HG03469 (cell line): Measurements from ENCODE around the gene TCF7L2.
"Not testable (repeated sequence)": the region's sequence is repeated elsewhere in the genome, so short reads cannot be mapped to it uniquely, and the experiment has no call there.

Source experiments
- ATAC-seq: cut with Tn5 transposase; IDR thresholded peaks from one replicate; pipeline ENCODE4 v1.9.1; 2021; ENCODE audit warnings: mild to moderate bottlenecking, moderate library complexity, moderate number of reproducible peaks; ENCODE audit not compliant: unreplicated experiment

The TCF7L2 gene

GRCh38 chr10:113089551-113089950 is 139.5 kb downstream of the TCF7L2 start:
- no peak for ATAC-seq

GRCh38 chr10:113091920-113092319 is 141.9 kb downstream of the TCF7L2 start:
- no peak for ATAC-seq

- ATAC-seq: no peak
These were observed 143.4 kb downstream of the TCF7L2 start for GRCh38 chr10:113093188-113094113.

- ATAC-seq: peak; percentile 81
These were observed 144.1 kb downstream of the TCF7L2 start for GRCh38 chr10:113094114-113094486.

GRCh38 chr10:113095419-113096127 is 145.5 kb downstream of the TCF7L2 start:
- ATAC-seq: no peak

- no peak for ATAC-seq
These were observed 146.3 kb downstream of the TCF7L2 start for GRCh38 chr10:113096128-113096996.

- ATAC-seq: no peak
These were observed 147.0 kb downstream of the TCF7L2 start for GRCh38 chr10:113097036-113097435.

GRCh38 chr10:113099431-113100183 is 149.6 kb downstream of the TCF7L2 start:
- ATAC-seq: no peak

GRCh38 chr10:113100281-113100680 is 150.2 kb downstream of the TCF7L2 start:
- ATAC-seq: no peak

GRCh38 chr10:113103131-113103840 is 153.2 kb downstream of the TCF7L2 start:
- no peak for ATAC-seq

- no peak for ATAC-seq
These were observed 154.0 kb downstream of the TCF7L2 start for GRCh38 chr10:113104047-113104446.

GRCh38 chr10:113108194-113108835 is 158.3 kb downstream of the TCF7L2 start:
- ATAC-seq: no peak

- ATAC-seq: no peak
These were observed 158.9 kb downstream of the TCF7L2 start for GRCh38 chr10:113108948-113109347.

GRCh38 chr10:113109482-113109881 is 159.4 kb downstream of the TCF7L2 start:
- not testable (repeated sequence) for ATAC-seq

GRCh38 chr10:113111260-113111659 is 161.2 kb downstream of the TCF7L2 start:
- no peak for ATAC-seq

GRCh38 chr10:113111900-113112853 is 162.1 kb downstream of the TCF7L2 start:
- ATAC-seq: no peak

- ATAC-seq: no peak
These were observed 163.2 kb downstream of the TCF7L2 start for GRCh38 chr10:113113241-113113640.

GRCh38 chr10:113113918-113114317 is 163.9 kb downstream of the TCF7L2 start:
- ATAC-seq: no peak
